Femur (tissue), 1 donor: ENCODE results near the gene KCTD20.
"Not testable (repeated sequence)": the region's sequence is repeated elsewhere in the genome, so short reads cannot be mapped to it uniquely, and the experiment has no call there.

Source experiments
- DNase-seq: peaks from one replicate; pipeline ENCODE4 v3.0.0-alpha.2; 2017

The KCTD20 gene

DNA sequence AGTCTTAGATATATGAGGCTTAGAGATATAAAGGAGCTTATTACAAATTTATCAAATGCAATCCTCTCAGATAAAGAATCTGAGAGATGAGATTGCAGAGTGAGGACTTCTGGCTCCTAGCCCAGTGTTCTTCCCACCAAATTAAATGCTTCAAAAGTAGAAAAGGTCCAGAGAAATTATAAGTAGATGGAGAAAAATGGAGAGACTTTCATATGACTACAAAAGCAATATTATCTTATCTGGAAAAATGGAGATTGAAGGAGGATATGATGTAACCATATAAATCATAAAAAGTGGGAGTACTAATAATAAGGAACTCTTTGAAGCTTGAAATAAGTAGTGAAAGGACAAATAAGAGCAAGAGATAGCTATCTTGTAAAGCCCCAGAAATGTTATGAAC is 2.8 kb downstream of the KCTD20 start:
- DNase-seq, result no peak

DNA sequence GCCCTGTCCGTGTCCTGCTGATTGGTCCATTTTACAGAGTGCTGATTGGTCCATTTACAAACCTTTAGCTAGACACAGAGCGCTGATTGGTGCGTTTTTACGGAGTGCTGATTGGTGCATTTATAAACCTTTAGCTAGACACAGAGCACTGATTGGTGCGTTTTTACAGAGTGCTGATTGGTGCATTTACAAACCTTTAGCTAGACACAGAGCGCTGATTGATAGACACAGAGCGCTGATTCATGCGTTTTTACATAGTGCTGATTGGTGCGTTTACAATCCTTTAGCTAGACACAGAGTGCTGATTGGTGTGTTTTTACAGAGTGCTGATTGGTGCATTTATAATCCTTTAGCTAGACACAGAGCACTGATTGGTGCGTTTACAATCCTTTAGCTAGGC is 6.4 kb downstream of the KCTD20 start:
- DNase-seq, result not testable (repeated sequence)

DNA sequence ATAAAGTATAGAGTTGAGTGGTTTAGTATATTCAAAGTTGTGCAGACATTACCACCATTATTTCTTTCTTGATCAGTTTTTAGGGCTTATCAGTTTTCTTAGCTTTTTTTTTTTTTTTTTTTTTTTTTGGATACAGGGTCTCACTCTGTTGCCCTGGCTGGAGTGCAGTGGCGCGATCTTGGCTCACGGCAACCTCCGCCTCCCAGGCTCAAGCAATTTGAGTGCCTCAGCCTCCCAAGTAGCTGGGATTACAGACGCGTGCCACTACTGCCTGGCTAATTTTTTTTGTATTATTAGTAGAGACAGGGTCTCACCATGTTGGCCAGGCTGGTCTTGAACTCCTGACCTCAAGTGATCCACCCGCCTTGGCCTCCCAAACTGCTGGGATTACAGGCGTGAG is 10.1 kb downstream of the KCTD20 start:
- DNase-seq, result not testable (repeated sequence)

DNA sequence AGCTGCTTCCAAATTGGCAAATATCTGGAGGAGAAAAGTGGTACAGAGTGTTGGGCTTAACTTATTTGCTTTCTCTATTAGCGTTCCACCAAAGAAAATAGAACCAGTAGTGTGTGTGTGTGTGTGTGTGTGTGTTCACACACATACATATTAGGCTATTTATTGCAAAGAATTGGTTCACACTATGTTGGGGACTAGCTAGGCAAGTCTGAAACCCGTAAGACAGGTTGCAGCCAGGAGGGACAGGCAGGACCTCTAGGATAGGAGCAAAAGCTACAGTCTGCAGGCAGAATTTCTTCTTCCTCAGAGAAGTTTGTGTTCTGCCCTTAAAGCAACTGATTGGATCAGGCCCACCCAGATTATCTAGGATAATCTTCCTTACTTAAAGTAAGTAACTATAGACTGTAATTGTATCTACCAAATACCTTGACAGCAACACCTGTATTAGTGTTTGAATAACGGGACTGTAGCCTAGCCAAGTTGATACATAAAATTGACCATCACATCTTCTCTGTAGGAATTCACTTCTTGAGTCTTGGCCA is 12.8 kb downstream of the KCTD20 start:
- DNase-seq, result no peak

DNA sequence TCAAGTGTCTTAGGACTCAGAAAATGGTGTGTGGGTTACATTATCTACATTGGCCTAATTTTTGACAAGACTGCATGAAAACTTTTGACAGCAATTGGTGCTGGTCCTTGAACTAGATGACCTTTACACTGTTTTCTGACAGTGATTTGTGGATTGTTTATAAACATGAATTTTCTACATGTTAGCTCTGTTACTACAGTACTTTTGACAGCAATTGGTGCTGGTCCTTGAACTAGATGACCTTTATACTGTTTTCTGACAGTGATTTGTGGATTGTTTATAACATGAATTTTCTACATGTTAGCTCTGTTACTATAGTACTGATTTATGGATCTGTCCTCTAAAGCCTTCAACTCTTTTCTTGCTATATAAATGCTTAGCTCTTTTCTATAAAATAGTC is 16.7 kb downstream of the KCTD20 start:
- no peak for DNase-seq

DNA sequence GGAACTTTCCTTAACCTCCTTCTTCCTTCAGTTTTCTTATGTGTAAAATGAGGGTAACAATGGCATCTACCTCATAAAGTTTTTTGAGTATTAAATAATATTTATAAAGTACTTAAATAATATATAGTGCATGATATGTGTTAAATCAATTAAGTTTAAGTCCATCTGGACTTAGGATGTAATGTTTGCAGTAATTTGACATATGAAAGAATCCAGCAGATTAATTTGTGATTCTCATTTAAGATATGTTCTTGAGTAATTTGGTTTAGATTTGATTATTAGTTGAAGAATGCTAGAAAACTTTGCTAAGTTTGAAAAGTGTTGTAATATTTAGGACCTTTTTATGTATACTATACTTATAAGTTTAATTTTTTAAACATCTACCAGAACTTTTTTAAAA is 18.1 kb downstream of the KCTD20 start:
- no peak for DNase-seq

DNA sequence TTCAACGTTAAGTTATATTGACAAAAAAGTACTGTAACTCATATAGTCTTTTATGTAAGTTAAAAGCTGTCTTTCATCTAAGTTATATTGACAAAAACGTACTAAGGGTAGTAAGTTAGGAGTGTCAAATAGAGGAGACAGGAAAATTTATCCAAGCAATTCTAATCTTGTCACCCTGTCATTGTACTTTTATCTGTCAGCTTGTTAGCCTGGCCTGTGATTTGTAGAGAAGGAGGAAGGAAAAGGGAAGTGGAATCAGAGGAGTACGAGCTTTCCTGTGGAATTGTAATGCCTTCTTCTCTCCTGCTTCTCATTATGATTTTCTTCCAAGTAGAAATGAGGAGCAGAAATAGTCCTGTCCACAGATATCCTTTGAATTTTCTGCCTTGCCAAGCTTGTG is 18.8 kb downstream of the KCTD20 start:
- no peak for DNase-seq

DNA sequence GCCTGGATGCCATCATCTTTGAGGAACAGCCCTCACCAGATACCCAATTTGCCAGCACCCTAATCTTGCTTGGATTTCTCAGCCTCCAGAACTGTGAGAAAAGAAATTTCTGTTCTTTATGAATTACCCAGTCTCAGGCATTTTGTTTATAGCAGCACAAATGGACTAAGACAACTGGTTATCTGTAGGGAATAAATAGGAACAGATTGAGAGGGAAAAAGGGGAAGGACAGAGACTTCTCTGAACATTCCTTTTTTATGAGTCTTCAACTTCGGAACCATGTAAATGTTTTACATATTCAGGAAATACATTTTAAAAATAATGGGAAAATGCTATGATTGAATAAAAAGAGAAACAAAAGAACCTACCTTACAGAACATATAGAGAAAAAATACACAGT is 20.9 kb downstream of the KCTD20 start:
- no peak for DNase-seq

DNA sequence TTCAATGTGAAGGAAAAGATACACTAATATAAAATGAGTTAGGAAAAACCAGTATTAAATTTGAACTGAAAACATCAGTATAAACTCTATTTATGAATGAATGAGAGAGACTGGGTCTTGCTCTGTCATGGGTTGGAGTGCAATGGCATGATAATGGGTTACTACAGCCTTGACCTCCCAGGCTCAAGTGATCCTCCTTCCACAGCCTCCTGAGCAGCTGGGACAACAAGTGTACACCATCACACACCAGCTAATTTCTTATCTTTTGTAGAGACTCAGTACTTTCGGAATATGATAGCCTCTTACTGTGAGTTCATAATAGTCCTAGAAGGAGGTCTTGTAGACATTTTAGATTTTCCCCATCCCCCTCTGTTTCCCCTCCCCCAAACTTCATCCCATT is 21.4 kb downstream of the KCTD20 start:
- DNase-seq, result no peak

DNA sequence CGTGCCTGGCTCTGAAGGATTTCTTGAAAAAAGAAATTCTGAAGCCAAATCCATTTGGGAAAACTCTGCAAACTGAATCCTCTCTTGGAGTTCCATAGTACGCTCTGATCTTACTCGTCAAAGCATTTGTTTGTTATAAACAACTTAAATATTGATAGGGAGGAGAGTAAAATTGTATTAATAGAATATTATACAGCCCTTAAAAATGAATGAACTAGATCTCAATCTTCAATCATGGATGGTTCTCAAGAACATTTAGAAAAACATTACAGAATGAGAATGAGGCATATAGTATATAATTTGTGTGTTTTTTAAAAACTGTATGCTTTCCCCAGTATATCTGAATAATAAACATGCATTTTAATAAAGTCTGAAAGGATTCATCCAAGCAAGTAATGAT is 24.8 kb downstream of the KCTD20 start:
- no peak for DNase-seq

DNA sequence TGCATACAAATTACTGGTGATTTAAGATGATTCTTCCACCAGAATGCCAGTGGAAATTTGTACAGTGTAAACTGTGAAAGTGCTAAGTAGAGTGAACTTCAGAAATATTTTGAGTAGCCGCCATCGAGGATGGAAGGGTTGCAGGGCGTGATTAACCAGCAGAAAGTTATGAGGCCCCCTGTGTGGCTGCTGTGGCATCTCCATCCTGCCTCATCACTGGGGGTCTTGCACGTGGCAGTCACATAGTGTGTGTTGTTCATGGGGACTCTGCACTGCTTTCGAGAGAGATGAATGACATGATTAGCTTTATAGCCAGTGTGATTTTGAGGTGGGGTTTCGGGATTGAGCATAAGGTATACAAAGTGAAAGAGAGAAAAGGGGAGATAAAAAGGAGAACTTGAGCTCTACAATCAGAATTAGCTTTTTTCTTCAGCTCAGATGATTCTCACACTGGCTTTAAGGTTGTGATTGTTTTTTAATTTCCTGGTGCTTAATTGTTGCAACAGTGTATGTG is 26.4 kb downstream of the KCTD20 start:
- no peak for DNase-seq

DNA sequence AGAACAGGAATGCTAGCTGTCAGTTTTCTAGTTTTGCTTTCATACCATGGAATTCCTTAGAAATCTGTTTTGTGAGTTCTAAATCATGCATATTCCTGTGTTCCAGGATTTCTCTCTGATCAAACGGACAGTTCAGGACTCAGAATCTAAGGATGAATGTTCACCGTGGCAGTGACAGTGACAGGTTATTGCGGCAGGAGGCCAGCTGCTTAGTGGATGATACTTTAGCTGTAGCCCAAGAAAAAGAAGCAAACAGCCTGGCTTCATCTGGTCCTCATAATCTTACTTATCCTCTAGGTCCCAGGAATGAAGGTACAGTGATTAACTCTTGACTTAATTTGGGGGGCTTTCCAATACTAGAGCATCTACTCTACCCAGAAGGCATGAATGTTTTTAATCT is 27.1 kb downstream of the KCTD20 start:
- no peak for DNase-seq

DNA sequence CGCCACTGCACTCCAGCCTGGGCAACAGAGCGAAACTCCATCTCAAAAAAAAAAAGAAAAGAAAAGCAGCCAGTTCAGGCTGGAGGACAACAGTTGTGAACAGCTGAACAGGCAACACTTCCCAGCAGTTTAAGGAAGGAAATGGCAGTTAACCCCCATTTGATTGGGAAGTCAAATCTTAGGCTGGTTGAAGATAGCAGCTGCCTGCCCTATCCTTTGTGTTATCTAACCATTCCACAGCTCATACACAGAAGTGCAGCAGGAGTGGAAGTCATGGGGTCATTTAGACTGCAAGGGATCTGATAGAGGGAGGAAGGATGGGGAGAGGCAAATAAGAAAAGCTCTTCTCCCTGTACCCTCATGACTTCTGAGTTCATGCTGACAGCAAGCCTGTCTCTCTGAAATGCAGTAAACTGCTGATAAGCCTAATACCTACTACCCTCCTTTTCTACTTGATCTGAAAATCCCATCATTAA is 35.3 kb downstream of the KCTD20 start:
- DNase-seq, result no peak

DNA sequence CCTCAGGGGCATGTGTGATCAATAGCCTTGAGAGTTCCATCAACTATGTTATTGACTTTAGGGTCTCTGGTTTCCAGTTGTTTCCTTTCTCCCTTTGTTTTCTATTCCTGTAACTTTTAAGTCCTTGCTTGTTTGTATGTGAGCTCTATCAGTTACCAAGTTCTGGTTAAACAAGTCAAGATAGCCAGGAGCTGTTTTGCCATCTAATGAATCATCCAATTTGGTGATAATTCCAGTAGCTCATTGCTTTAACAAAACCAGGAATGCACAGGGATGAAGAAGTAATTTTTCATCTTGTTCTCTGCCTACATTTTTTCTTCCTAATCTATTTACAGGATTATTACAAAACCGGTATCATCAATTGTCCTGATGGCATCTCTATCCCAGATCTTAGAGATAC is 36.5 kb downstream of the KCTD20 start:
- DNase-seq, result no peak

DNA sequence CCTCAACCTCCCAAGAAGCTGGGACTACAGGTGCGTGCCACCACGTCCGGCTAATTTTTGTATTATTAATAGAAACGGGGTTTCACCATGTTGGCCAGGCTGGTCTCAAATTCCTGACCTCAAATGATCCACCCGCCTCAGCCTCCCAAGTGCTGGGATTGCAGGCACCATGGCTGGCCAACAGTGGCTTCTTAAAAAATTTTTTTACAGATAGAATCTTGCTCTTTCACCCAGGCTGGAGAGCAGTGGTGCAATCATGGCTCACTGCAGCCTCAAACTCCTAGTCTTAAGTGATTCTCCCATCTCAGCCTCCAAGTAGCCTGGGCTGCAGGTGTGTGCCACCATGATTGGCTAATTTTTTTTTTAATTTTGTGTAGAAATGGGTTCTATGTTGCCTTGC is 40.5 kb downstream of the KCTD20 start:
- DNase-seq, result not testable (repeated sequence)

DNA sequence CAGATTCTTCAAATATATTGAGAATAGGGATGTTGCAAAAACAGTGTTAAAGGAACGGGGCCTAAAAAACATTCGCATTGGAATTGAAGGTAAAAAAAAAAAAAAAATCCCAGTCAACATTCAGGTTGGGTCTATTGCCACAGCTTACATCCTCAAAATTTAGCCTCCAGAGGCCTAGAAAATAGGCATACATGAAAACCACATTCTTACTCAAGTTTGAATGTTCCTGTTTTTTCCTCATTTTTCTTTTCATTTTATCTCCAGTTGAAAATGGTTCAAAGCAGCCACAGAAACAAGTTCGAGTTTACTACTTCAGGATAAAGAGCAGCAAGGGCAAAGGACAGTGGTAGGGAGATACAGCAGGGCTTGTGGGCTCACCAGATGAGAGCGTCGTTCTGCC is 41.9 kb downstream of the KCTD20 start:
- no peak for DNase-seq

DNA sequence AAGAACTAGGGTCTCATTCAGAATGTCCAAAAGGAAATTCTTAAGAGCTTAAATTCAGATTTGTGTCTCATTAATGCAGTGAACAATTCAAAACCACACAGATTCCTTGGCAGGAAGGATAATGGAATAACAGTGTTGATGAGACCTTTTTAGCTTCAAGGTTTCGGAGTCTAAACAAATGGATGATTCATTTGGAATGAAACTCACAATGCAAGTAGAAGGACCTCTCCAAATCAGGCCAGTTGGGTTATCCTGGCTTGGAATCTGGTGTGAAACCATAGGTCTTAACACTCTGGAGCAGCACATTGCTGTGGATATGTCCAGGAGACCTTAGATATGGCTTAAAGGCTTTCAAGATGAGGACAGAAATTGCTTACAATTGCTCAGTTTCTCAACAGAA is 44.9 kb downstream of the KCTD20 start:
- DNase-seq, result no peak

DNA sequence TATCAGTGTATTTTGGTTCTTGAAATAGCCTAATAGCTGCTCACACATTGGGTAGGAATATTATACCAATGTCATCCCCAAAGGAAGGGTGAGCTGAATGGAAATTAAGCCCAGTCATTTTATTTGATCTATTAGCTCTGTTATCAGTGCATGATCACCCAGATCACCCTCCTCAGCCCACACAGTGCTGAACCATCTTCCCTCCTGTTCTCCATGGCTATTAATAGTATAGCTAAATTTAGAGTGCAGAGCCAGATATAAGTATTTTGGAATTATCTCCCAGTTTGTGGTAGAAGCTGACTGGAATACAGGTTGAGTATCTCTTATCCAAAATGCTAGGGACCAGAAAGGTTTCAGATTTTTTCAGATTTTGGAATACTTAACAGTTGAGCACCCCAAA is 45.4 kb downstream of the KCTD20 start:
- no peak for DNase-seq

DNA sequence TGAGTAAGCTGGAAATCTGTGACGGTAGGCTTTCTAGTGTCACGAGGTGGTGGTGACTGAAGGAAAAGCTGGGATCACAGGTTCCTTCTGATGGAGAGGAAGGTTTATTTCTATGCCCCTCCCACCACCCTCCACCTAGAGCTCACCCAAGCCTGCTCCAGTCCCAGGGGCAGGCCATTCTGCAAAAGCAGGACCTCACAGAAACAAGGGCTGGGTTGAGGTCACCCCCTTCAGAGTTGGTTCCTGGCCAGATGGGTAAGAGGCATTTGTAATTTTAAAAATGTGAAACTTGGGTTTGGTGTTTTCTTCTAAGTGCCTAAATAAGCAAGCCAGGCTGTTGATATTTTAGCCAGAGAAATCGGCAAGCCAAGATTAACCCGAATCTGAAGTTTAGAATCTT is 46.6 kb downstream of the KCTD20 start:
- no peak for DNase-seq

DNA sequence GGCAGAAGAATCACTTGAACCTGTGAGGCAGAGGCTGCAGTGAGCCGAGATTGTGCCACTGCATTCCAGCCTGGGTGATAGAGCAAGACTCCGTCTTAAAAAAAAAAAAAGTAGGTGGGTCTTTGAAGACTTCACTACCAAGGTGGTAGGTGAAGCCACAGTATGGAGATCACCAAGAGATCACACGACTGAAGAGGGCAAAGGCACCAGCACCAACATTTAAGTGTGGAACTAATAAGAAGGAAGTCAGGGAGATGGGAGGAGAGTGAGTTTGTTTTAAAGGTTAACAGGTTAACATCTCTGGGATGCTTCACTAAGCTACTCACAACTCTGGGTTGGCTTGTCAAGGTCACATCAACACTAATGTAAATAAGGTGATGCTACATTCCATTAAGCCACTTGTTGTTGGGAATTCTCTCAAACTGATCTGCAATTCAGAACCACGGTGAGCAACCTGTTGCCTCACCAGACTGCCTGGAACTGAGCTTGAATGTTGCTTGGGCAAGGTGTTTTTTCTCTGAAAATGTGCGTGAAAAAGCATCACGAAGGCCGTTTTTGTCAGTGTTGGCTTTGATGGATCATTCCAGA is 48.7 kb downstream of the KCTD20 start:
- DNase-seq, result no peak

DNA sequence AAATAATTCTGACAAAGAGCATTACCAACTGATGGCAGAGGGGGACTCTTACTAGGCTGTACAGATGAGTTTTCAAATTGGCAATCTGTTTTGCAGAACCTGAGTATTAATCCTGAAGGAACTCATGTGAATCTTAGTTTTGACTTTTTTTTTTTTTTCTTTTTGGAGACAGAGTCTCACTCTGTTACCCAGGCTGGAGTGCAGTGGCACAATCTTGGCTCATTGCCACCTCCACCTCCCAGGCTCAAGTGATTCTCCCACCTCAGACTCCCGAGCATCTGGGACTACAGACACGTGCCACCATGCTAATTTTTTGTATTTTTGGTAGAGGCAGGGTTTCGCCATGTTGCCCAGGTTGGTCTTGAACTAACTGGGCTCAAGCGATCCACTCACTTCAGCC is 49.3 kb downstream of the KCTD20 start:
- no peak for DNase-seq

DNA sequence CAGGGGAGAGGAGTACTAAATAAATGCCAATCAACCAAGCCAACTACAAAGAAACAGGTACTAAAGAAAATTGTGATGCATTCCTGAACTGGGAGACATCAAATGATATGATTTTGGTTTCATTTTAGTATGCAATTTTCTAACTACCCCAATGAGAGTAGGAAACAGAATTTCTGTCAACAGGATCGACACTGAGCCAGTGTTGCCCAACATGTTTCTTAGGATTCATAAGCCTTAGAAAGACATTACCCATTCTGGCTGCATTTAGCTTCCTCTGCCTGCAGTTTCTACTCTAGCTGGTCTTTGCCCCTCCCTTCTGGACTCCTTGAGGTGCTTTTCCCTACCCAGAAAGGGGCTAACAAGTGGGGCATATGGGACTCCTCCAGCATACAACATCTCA is 49.8 kb downstream of the KCTD20 start:
- DNase-seq, result no peak

DNA sequence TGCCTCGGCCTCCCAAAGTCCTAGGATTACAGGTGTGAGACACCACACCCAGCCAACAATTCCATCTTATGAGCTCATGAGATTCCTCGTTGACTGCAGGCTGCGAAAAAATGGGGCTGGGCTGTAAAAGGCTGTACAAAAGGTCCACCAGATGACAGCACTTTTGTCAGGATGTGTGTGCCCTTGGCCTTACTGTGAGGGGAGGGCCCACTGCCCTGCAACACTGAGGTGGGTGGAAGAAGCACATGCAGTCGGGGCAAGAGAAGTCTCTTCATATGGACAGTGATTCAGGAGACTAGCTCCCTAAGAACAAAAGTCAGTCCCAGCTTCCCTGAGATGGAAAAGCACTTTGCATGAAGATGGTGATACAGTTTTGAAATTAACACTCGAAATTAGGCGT is 50.5 kb downstream of the KCTD20 start:
- no peak for DNase-seq

DNA sequence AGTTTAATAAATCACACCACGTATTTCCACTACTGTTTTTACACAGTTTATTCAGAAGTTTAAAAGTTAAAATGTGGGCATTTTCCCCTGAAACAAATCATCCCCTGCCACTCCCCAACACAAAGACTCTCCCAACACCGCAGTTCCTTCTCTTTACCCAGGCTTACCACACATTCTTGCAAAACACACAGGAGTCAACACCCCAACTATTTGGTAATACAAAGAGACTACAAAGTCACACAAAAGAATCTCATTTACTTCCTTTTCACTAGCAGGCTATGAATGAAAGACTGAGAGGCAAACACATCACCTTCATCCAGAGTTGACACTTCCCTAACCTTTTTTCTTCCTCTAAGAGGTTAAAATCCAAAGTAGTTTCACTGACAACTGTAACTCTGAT is 51.1 kb downstream of the KCTD20 start:
- DNase-seq, result no peak

DNA sequence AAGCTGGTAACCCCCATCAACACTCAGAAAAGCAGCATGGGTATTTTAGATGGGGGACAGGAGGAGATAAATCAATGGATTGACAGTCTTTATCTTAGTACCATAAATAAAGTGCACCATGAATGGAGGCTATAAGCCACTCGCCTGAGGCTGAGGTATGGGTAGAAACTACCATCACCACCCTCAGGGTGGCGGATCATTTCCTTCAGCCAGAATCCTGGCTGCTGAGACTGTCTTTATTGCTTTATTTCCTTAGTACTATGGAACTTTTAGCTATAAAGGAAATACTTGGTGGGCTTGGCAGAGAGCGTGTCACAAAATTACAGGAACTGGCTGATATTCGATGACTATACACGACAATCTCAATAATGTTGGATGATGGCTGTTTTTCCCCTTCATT is 52.3 kb downstream of the KCTD20 start:
- no peak for DNase-seq
